ENCODE results near the gene TNP2.

The TNP2 gene

DNA sequence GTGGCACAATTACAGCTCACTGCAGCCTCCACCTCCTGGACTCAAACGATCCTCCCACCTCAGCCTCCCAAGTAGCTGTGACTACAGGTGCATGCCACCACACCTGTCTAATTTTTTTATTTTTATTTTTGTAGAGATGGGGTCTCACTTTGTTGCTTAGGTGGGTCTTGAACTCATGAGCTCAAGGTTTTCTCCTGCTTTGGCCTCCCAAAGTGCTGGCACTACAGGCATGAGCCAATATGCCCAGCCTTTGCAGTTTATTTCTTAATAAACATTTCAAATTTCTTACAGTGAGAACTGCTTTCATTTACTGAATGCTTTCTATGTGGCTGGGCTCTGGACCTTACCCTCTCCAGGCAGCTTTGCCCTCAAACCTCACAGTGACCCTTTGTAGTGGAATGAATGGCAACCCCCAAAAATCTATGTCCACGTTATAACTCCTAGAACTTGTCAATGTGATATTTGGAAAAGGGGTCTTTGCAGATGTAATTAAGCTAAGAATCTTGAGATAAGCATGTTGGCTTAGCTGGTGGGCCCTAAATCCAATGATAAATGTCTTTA lies 1.6 kb upstream of the TNP2 start:
- DNase-seq (ENCODE audit: low read depth in 2 of 2) = no peak

DNA sequence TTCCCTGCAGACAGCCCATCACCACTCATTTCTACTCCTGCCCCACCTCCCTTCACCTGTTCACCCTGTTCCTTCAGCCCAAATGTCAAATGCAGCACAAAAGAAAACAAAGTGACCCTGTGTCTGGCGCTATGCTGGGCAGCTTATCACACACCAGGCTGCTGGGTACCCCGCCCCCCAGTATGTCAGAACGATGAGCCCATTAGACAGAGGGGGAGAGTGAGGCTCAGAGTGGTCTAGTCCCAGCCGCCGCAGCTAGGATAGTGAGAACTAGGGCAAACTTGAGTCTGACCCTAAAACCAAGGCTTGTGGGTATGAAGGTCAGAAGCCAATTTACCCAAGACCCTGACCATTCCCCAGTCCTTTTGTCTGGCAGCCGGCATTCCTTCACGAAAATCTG lies 4.0 kb downstream of the TNP2 start:
- no peak for DNase-seq (ENCODE audit: low read depth in 2 of 2)
- no peak overlapping the region for H3K4me3 ChIP-seq (replicated peaks in 1 of 2; ENCODE audit: low read depth in 2 of 2, low read length in 2 of 2)
- TF ChIP-seq, protein P1, sequence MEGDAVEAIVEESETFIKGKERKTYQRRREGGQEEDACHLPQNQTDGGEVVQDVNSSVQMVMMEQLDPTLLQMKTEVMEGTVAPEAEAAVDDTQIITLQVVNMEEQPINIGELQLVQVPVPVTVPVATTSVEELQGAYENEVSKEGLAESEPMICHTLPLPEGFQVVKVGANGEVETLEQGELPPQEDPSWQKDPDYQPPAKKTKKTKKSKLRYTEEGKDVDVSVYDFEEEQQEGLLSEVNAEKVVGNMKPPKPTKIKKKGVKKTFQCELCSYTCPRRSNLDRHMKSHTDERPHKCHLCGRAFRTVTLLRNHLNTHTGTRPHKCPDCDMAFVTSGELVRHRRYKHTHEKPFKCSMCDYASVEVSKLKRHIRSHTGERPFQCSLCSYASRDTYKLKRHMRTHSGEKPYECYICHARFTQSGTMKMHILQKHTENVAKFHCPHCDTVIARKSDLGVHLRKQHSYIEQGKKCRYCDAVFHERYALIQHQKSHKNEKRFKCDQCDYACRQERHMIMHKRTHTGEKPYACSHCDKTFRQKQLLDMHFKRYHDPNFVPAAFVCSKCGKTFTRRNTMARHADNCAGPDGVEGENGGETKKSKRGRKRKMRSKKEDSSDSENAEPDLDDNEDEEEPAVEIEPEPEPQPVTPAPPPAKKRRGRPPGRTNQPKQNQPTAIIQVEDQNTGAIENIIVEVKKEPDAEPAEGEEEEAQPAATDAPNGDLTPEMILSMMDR (IDR thresholded peaks at IDR 0.05; ENCODE audit: low read depth, low read length) = no peak

More for the DNA sequence above, 1.6 kb upstream of the TNP2 start:
- TF ChIP-seq, protein P1 (IDR thresholded peaks at IDR 0.05; ENCODE audit: low read depth, low read length) = no peak
- no peak overlapping the region for H3K4me3 ChIP-seq (replicated peaks in 1 of 2; ENCODE audit: low read depth in 2 of 2, low read length in 2 of 2)

DNA sequence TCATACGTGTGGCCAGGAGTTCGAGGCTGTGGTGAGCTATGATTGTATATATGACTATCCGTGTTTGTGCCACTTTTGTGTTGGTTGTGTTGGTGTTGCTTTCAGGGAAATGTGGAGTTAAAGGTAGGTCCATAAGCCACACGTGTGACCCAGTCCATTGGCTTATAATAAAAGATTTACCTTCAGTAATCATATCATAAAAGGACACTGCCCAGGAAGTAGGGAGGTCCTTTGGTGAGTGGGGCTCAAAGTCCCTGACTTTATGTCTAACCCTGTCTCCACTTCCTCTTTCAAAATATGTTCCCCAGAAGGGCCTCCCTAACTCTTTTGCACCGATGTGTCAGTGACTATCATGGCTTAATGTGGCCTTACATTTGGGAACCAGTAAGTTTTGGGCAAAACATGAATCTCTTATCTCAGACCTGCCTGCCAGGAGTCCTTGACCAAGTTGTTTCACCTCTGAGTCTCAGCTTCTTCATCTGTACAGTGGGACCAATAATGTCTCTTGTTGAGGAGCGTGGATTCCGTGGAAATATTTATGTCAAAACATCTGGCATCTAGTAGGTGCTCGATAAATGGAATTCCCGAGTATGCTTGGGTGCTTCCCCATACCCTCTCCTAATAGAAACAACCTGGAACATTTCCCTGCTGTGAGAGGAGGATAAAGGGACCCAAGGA lies 4.8 kb downstream of the TNP2 start:
- H3K4me3 ChIP-seq (replicated peaks in 1 of 2; ENCODE audit: low read depth in 2 of 2, low read length in 2 of 2) = no peak overlapping the region
- TF ChIP-seq, protein P1 (IDR thresholded peaks at IDR 0.05; ENCODE audit: low read depth, low read length) = no peak
- no peak for DNase-seq (ENCODE audit: low read depth in 2 of 2)

DNA sequence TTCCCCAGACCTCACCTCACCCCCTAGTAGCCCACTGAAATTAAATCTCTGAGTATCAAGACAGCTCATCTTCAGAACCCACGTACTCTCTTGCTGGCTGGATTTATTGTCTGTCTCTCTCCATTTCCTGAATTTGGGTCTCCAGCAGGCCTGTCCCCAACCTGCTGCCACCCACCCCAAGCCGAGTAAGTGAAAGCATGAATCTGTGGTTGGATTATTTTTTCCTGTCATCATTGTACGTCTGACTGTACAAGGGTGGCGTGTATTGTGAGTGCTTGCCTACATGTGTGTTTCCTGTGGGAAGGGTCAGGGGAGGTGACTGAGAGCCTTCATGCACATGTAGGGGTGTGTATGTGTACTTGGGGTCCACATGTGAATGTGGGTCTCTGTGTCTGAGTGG lies 5.4 kb downstream of the TNP2 start:
- DNase-seq (ENCODE audit: low read depth in 2 of 2) = no peak
- TF ChIP-seq, protein P1 (IDR thresholded peaks at IDR 0.05; ENCODE audit: low read depth, low read length) = no peak
- H3K4me3 ChIP-seq (replicated peaks in 1 of 2; ENCODE audit: low read depth in 2 of 2, low read length in 2 of 2) = no peak overlapping the region

DNA sequence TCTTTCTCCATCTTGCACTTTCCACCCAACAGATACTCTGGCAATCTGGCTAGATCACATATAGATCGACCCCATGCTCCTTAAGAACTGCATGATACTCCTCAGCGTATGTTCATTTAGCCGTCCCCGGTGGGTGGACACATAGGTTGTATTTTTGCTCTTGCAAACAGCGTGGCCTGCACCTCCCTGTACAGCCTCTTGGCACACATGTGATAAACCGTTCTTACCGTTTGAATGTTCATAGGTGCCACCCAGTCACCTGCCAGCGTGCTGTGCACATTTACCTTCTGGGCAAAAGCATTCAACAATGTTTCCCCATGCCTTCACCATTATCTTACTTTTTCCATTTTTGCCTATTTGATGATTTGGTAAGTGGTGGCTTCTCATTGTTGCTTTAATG lies 6.2 kb downstream of the TNP2 start:
- no peak for DNase-seq (ENCODE audit: low read depth in 2 of 2)
- TF ChIP-seq, protein P1 (IDR thresholded peaks at IDR 0.05; ENCODE audit: low read depth, low read length) = no peak
- no peak overlapping the region for H3K4me3 ChIP-seq (replicated peaks in 1 of 2; ENCODE audit: low read depth in 2 of 2, low read length in 2 of 2)

DNA sequence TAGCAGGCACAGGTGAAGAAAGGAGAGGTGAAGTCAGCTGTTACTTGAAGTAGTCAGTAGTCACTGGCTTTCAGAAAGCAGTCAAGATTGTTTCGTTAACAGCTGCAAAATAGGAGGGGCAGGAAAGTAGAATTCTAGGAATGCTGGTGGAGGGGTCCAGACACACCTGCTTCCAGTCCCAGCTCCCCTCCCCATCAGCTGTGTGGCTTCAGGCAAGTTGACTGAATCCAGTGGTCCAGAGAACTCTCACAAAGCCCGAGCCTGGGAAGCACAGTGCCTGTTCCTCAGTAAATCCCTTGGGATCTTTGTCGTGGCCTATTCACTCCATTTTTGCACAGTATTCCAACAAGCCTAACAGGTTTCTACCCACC lies 8.5 kb downstream of the TNP2 start:
- no peak overlapping the region for H3K4me3 ChIP-seq (replicated peaks in 1 of 2; ENCODE audit: low read depth in 2 of 2, low read length in 2 of 2)
- no peak for DNase-seq (ENCODE audit: low read depth in 2 of 2)
- TF ChIP-seq, protein P1 (IDR thresholded peaks at IDR 0.05; ENCODE audit: low read depth, low read length) = no peak

Measured in cardiac fibroblast (primary cell).